ENCODE results near the gene DAND5.

DNA sequence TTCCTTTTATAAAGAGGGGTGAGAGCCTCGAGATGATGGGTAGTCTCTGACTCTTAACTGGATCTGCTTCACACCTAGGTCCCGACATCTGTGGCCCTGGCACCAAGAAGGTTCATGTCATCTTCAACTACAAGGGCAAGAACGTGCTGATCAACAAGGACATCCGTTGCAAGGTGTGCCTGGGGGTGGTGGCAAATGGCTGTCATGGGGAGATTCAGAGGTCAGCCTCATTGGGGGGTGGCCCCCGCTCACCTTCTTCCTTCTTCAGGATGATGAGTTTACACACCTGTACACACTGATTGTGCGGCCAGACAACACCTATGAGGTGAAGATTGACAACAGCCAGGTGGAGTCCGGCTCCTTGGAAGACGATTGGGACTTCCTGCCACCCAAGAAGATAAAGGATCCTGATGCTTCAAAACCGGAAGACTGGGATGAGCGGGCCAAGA lies 29.4 kb upstream of the DAND5 start:
- TF ChIP-seq, protein P1, sequence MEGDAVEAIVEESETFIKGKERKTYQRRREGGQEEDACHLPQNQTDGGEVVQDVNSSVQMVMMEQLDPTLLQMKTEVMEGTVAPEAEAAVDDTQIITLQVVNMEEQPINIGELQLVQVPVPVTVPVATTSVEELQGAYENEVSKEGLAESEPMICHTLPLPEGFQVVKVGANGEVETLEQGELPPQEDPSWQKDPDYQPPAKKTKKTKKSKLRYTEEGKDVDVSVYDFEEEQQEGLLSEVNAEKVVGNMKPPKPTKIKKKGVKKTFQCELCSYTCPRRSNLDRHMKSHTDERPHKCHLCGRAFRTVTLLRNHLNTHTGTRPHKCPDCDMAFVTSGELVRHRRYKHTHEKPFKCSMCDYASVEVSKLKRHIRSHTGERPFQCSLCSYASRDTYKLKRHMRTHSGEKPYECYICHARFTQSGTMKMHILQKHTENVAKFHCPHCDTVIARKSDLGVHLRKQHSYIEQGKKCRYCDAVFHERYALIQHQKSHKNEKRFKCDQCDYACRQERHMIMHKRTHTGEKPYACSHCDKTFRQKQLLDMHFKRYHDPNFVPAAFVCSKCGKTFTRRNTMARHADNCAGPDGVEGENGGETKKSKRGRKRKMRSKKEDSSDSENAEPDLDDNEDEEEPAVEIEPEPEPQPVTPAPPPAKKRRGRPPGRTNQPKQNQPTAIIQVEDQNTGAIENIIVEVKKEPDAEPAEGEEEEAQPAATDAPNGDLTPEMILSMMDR (IDR thresholded peaks at IDR 0.05): no peak
- TF ChIP-seq ZFX (IDR thresholded peaks at IDR 0.05; ENCODE audit: borderline replicate concordance): no peak
